Uterus (tissue), 2 donors: ENCODE data around the gene RPS27.

ENCODE experiments used
- CTCF ChIP-seq, 4 experiments: fragments of 200-600 bp in 2 of 4; fragments of 450-650 bp in 2 of 4; sonication (generic) in 2 of 4; IDR thresholded peaks; one replicate each; pipeline ENCODE4 v1.5.1; 2016 to 2019; ENCODE audit warnings: antibody characterized with exemption in 4 of 4, mild to moderate bottlenecking in 2 of 4, moderate library complexity in 1 of 4
- POLR2A ChIP-seq, 2 donors: fragments of 450-650 bp; IDR thresholded peaks; one replicate each; pipeline ENCODE4 v1.6.1; 2016; ENCODE audit warnings: antibody characterized with exemption in 2 of 2, mild to moderate bottlenecking in 1 of 2, moderate library complexity in 1 of 2

- TF ChIP-seq CTCF (IDR thresholded peaks at IDR 0.05), result no peak
- no peak for TF ChIP-seq POLR2A (IDR thresholded peaks at IDR 0.05)
These were observed 17.5 kb upstream of the RPS27 start for GRCh38 chr1:153973071-153973470.
